OCI-LY1 (cell line): Measurements from ENCODE around the gene NBL1.
A peak's percentile ranks its signal among the peaks of the same experiment; 100 is the strongest.

ENCODE experiments used
- H2AFZ ChIP-seq: fragments of 200-600 bp; sonication (generic), shearing (Covaris generic); 2 replicates; pipeline ENCODE4 v1.6.0; 2014; ENCODE audit warnings: antibody characterized with exemption, mild to moderate bottlenecking, low read length
- H3F3A ChIP-seq: fragments of 200-600 bp; sonication (generic), shearing (Covaris generic); 2 replicates; pipeline ENCODE4 v1.6.0; 2014; ENCODE audit warnings: mild to moderate bottlenecking, antibody characterized with exemption, low read length, moderate library complexity; ENCODE audit not compliant: insufficient read depth
- H3K27ac ChIP-seq: fragments of 200-600 bp; sonication (generic); 2 replicates; pipeline ENCODE4 v1.5.1; 2014; ENCODE audit warnings: low read length, mixed run types, mild to moderate bottlenecking, low read depth; ENCODE audit not compliant: poor library complexity, severe bottlenecking
- H3K27me3 ChIP-seq: fragments of 200-600 bp; sonication (generic); 2 replicates; pipeline ENCODE4 v1.6.0; 2014; ENCODE audit warnings: antibody characterized with exemption, mild to moderate bottlenecking, low read length, moderate library complexity; ENCODE audit not compliant: insufficient read depth
- H3K36me3 ChIP-seq: fragments of 200-600 bp; sonication (generic); 2 replicates; pipeline ENCODE4 v1.6.1; 2014; ENCODE audit warnings: mild to moderate bottlenecking, antibody characterized with exemption, low read length, moderate library complexity, mixed read lengths; ENCODE audit not compliant: insufficient read depth
- H3K4me1 ChIP-seq: fragments of 200-600 bp; sonication (generic); 2 replicates; pipeline ENCODE4 v1.5.1; 2014; ENCODE audit warnings: mild to moderate bottlenecking, low read length, moderate library complexity; ENCODE audit not compliant: insufficient read depth, severe bottlenecking
- H3K4me2 ChIP-seq: fragments of 200-600 bp; sonication (generic), shearing (Covaris generic); 2 replicates; pipeline ENCODE4 v1.6.1; 2014; ENCODE audit warnings: low read length
- H3K4me3 ChIP-seq: fragments of 200-600 bp; sonication (generic); 2 replicates; pipeline ENCODE4 v1.5.1; 2014; ENCODE audit warnings: low read length, low read depth, mild to moderate bottlenecking, mixed read lengths; ENCODE audit not compliant: poor library complexity, severe bottlenecking
- H3K79me2 ChIP-seq: fragments of 200-600 bp; shearing (Covaris generic); 2 replicates; pipeline ENCODE4 v1.6.1; 2016; ENCODE audit warnings: mixed run types, low read length, mixed read lengths; ENCODE audit not compliant: insufficient read depth
- H3K9ac ChIP-seq: fragments of 200-600 bp; sonication (generic), shearing (Covaris generic); 2 replicates; pipeline ENCODE4 v1.6.1; 2014; ENCODE audit warnings: mild to moderate bottlenecking, low read length, mixed read lengths
- H3K9me2 ChIP-seq: fragments of 200-600 bp; sonication (generic), shearing (Covaris generic); 2 replicates; pipeline ENCODE4 v1.6.1; 2014; ENCODE audit warnings: low read depth, mild to moderate bottlenecking, low read length, mixed read lengths
- H3K9me3 ChIP-seq: fragments of 200-600 bp; shearing (Covaris generic); 2 replicates; pipeline ENCODE4 v1.6.1; 2014; ENCODE audit warnings: low read length, mixed read lengths
- H4K20me1 ChIP-seq: fragments of 200-600 bp; sonication (generic), shearing (Covaris generic); 2 replicates; pipeline ENCODE4 v1.6.0; 2016; ENCODE audit warnings: mild to moderate bottlenecking, low read length; ENCODE audit not compliant: insufficient read depth
- CTCF ChIP-seq: fragments of 200-600 bp; sonication (generic), shearing (Covaris generic); IDR thresholded peaks from 2 replicates; pipeline ENCODE4 v1.5.1; 2017; ENCODE audit warnings: mild to moderate bottlenecking, antibody characterized with exemption, low read length, moderate library complexity, mixed read lengths
- EZH2 ChIP-seq: fragments of 200-600 bp; sonication (generic), shearing (Covaris generic); IDR thresholded peaks from 2 replicates; pipeline ENCODE4 v1.8.0; 2017; ENCODE audit warnings: borderline replicate concordance, mixed run types, mild to moderate bottlenecking, antibody characterized with exemption, low read length, moderate library complexity, mixed read lengths

NBL1 gene

GRCh38 chr1:19597496-19598309 is 46.4 kb upstream of the NBL1 start:
- Histone ChIP-seq H3K79me2 (peaks cover 55% of the 10 kb centered on the region), H2AFZ (no peak overlapping the region)

GRCh38 chr1:19599810-19600209 is 44.3 kb upstream of the NBL1 start:
- Histone ChIP-seq H4K20me1 (no peaks in the 10 kb centered on the region), H3K9ac (no peak overlapping the region), H3K9me2 (no peaks in the 10 kb centered on the region), H3K4me3 (no peak overlapping the region), H3K4me1 (peaks cover 37% of the 10 kb centered on the region), H3F3A (no peaks in the 10 kb centered on the region), H3K36me3 (peaks cover 53% of the 10 kb centered on the region; the same call in 1 of the 2 replicates), H3K79me2 (peaks cover 76% of the 10 kb centered on the region), H3K27me3 (no peaks in the 10 kb centered on the region), H3K4me2 (peak overlapping the region; percentile 31; the same call in 1 of the 2 replicates), H2AFZ (no peak overlapping the region), H3K9me3 (no peaks in the 10 kb centered on the region), H3K27ac (no peak overlapping the region)
- no peak for TF ChIP-seq EZH2
- TF ChIP-seq CTCF, result no peak

More at GRCh38 chr1:19597496-19598309, 46.4 kb upstream of the NBL1 start:
- H3K36me3 ChIP-seq, result peaks cover 37% of the 10 kb centered on the region; the same call in 1 of the 2 replicates
- no peaks in the 10 kb centered on the region for H3K9me2 ChIP-seq
- H3K4me1 ChIP-seq, result peaks cover 37% of the 10 kb centered on the region
- peak overlapping the region; percentile 82 for H3K27ac ChIP-seq
- TF ChIP-seq EZH2 (no peak), CTCF (no peak)
- peak overlapping the region; percentile 98 for H3K4me2 ChIP-seq
- no peaks in the 10 kb centered on the region for H3F3A ChIP-seq
- H3K9me3 ChIP-seq, result no peaks in the 10 kb centered on the region
- H4K20me1 ChIP-seq, result no peaks in the 10 kb centered on the region
- peak overlapping the region; percentile 91 for H3K9ac ChIP-seq
- H3K4me3 ChIP-seq, result peak overlapping the region; percentile 70
- no peaks in the 10 kb centered on the region for H3K27me3 ChIP-seq

- Histone ChIP-seq H3K9ac (no peak overlapping the region), H3F3A (no peaks in the 10 kb centered on the region), H3K36me3 (peaks cover 61% of the 10 kb centered on the region; the same call in 1 of the 2 replicates), H3K4me3 (no peak overlapping the region), H3K4me2 (no peak overlapping the region), H3K9me3 (no peaks in the 10 kb centered on the region), H3K27me3 (no peaks in the 10 kb centered on the region), H3K27ac (no peak overlapping the region), H2AFZ (no peak overlapping the region), H3K4me1 (peaks cover 26% of the 10 kb centered on the region), H3K9me2 (no peaks in the 10 kb centered on the region), H4K20me1 (0 out of 2 replicates have a peak, but pooled peaks cover 2% of the 10 kb centered on the region), H3K79me2 (peaks cover 100% of the 10 kb centered on the region)
- TF ChIP-seq EZH2 (no peak), CTCF (no peak)
These were observed 41.6 kb upstream of the NBL1 start for GRCh38 chr1:19602486-19602885.
